Measurements from ENCODE around the gene KAT7. TPM values are rescaled to one million over a fixed set of nuclear protein-coding genes. Genes with fewer than 3 reads are reported as not detected.
A peak's percentile ranks its signal among the peaks of the same experiment; 100 is the strongest.

Gene KAT7
- total RNA-seq, 1 experiment from 2014 or later, result 38.2 TPM

DNA sequence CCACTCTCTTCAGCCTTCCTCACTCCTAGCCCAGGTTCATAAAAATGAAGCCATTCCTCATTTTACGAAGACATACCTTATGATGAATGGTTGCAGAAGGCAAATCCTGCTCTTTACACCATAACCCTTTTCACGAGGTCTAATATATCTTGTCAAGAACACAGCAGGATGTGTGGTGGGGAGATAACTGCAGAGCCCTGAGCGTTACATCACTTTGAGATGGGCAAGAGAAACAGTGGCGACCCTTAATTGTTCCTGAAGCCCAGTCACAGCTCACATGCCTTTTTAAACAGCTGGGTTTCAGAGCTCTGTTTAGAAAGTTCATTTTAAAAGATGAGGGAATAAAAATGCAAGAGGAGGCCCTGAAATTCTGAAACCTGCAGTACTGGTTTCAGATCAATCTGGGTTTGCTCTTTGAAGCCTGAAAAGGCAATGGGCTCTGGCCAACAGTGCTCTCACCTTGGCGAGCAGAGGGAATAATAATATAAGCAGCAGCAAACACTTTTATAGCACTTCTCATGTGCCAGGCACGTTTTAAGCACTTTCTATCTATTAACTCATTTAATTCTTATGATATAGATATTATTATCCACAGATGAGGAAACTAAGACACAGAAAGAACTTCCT, 27.4 kb upstream of the KAT7 start:
- DNase-seq (ENCODE audit: low read depth), result no peak

DNA sequence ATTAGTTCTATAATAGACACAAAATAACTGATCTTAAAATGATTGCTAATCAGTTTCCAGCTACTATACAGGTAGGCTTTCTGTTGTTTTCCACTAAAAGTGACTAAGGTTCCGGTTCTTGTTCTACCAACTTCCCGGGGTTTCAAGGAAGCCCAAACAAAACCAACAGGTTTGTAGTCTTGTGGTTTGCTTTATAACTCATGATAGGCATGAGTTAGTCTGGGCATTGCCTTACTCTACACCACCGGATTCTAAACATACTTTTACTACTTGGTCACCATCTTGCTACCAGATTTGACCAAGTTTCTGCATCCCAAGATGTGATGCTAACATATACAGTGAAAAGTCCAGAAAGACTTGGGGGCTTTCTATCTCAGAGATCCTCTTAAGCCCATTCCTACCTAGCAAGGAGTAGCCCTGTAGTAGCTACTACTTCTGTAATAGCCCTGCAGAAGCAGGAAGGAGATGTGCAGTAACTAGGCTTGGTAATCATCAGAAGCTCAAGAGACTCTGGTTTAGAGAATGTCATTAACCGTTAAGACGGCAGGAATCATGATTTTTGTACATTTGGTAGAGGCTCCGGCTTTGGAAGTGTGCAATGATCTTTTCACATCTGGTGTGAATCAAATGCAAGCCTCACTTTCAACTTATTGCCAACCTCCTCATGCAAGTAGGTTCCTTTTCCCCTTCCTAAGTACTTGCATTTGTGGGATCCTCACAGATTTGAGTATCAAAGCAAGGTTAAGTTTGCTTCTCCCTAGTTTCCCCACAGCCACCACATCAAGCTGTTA, 26.1 kb upstream of the KAT7 start:
- no peak for DNase-seq (ENCODE audit: low read depth)

DNA sequence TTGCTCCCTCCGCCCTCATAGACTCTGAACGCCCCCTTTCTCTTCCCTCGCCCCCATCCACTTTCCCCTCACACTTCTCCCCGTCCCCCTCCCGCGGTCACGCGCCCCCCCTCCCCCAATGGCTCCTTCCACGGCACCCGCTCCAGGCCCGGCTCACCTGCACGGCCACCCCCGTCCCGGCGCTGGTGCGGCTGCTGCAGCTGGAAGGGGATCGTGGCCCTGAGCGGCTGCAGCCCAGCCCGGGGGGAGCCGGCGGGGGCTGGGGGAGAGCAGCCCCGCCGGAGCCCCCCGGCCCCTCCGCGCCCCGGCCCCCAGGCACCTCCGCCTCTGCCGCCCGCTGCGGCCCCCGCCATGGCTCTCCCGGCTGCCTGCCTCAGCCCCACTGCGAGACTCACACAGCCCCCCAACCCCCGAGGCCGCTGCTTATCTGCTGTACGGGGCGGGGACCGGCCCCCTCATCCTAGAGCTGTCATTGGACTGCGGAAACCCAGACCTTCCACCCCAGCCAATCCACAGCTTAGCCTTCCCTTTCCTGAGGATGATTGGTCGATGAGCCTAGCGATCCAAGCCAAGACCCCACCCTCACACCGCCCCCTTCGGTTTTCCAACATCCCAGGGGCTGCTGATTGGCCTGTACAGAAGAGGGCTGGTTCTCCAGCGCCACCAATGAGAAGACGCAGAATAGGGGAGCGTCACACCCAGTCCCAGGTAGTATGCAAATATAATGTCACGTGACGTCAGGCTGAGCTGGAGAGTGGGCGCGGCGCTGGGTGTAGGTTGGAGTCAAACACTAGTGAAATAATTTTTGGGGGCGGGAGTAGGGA, 24.5 kb upstream of the KAT7 start, which contains the start of gene FAM117A:
Gene FAM117A, minus strand, starts transcription at position 397 of the 824 bp plus-strand sequence. Its CDS starts 44 bp downstream, at position 353.
- peak; percentile 97 for DNase-seq (ENCODE audit: low read depth)

GRCh38 chr17:49764559-49765180, 23.8 kb upstream of the KAT7 start:
- DNase-seq (ENCODE audit: low read depth), result no peak

DNA sequence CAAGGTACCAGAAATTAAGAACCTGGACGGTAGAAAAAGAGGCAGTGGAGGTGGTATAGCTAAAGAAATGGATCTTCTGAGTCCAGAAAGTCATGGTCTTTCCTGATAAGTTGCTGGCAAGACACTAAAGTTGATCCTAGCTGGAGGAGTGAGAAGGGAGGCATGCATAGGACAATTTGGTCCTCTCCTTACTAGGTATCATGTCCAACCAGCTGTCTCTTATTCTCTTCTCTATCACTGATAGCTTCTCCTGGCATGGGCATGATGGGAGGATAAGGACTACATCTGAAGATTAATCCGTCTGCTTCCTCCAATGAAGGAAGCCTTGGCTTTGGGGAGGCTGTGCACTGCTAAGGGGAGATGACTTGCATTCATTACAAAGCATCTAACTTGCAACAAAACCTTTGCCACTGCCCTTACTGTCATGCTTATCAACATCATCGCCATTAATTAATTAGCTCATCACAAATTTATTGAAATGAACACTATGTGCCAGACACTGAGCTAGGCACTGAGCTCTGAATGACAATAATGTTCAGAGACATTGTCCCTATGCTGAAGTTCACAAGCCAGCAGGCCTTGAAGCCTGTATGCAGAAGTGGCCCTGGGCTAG, 21.5 kb upstream of the KAT7 start:
- DNase-seq (ENCODE audit: low read depth), result no peak

DNA sequence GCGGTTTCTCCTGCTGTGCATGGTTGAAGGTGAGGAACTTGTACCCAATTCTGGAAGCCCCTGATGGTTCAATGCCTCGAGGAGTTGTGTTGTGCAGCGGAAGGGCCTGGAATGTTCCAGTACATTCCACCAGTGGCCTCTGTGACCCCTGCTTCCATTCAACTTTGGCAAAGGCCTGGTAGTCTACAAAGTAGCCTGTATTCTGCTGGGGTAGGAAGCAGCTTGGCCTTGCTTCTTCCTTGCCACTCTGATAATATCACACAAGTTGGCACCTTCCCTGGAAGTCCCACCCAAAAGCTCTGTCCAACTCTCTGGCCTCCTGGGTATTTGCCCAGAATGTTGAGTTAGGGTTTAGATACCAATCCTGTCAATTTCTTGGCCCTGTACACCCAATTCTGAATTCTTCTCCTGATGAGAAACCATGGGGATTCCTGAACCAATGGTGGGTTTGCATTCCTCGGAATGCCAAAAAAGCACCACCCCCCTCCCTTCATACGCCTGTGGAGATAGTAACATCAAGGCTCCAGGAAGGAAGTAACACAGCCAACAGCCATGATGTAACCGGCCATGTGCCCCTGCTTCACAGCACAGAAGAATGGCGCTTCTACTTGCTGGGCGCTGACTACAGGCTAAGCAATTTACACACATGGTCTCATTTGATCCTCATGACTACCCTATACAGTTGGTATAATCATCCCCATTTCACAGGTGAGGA, 12.8 kb upstream of the KAT7 start:
- no peak for DNase-seq (ENCODE audit: low read depth)

DNA sequence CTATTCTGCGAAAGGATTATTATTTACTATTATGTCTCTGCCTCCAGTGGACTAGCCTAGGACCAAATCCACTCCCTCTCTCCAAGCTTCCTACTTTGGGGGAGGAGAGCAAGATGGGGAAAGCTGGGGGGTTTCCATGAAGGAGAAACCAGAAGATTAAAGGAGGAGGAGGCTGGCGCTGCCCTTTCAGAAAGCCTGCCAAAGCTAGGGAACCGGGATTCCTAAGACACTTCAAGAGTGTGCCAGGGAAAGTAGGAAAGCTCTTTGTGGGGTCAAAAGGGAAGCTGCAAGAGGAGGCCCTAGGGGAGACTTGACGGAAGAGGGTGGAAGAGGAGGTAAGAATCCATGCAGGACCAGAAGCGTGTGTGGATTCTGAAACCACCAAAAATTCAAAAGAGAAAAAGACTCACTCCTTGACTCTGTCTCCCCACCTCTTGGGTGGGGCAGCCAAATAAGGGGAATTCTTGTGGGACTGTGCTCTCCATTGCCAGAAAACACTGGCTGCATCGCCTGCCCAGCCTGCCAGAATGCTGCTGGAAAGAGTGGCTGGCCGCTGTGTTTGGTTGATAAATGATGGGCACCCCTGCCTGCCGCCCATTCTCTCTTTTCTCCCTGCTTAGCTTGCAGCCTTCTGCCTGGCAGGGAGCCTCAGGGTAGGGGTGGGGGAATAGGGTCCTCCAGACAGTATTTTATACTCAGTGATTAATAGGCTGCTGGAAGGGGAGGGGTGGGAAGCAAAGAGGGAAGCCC, 11.8 kb upstream of the KAT7 start:
- no peak for DNase-seq (ENCODE audit: low read depth)

DNA sequence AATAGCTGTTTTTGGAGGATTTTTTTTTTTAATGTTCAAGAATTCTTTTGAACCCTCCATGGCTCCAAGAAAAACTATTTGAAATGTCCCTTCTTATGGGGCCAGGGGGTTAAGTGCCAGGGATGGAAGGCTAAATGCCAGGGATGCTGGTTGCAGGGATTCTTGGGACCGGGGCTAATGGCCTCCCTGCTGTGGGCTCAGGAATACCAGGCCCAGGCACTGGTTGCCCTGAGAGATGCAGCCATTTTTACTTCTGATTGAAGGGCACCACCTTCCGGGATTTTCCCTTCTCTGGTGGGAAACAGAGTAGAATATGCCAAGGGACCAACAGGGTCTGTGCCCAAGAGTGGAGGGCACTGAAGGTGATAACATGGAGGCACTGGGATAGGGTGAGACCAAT, 10.9 kb upstream of the KAT7 start:
- DNase-seq (ENCODE audit: low read depth), result no peak

DNA sequence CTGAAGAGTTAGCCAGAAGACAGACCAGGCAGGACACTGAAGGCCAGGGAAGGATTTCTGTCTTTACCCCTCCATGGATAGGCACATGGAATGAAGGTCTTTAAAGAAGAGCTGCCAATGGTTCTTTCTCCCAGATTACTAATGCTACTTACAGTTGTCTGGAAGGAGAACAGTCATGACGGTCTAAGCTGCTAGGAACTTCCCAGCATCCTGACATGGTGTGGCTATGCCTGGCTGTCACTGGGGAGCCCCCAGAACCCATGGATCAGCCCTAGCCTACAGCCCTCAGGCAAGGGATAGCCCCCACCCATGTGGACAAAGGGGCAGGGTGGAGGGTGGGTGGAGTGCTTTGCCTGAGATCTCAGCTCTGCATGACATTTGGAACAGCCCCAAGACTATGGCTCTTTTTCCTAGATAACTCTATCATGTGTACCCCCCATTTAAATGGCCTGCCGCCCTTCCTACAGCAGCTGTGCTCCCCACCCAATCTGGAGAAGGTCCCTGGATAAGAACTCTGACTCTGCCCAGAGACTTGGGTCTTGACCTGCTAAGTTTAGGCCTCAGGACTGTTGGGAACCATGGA, 9.2 kb upstream of the KAT7 start:
- DNase-seq (ENCODE audit: low read depth), result no peak

DNA sequence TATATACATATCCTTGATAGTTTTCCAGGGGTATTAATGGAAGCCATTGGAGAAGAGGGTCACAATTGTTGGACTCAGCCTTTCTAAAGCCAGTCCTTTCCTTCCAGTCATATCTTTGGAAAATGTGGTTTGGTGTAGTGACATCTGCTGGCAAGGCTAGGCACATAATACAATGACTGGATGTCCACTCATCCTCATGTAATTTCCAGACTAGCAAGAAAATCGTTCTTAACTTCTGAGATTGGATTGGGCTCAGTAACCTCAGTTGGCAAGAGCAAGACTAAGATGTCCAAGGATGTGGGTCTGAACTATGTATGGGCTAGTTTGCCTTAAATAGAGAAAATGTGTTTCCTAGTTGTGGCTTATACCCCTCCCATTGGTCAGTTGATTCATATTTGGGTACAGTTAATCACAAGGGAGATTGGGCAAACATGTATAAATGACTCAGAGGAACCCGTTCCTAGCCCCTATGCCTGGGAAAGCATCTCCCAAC, 8.7 kb upstream of the KAT7 start:
- DNase-seq (ENCODE audit: low read depth), result peak; percentile 96

DNA sequence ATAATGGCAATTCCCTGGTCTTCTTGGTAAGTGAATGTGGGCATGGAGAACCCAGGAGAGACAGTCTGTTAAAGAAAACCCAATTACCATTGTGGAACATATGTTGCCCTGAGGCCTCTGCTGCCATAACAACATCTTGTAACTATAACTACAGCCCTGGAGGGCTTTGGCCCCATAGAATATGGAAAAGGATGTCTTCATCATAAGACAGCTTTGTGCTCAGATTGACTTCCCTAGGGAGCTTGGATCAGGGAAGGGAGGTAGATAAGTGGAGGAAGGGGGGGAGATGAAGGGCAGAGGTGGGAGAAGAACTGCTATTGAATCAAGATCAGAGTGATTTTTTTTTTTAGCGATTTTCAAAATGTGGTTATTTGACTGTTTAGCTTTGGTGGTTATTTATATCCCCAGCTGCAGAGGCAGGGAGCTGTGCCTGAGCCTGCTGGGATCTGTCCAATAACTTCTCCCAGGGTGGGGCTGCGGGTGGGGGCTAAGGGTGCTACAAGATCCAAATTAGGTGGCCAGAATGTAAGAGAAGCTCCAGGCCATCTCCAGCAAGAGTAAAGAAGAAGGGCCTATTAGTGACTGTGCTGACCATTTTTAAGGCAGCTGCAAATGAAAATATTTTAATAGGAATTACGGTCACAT, 5.3 kb upstream of the KAT7 start:
- DNase-seq (ENCODE audit: low read depth), result peak; percentile 40

- no peak for DNase-seq (ENCODE audit: low read depth)
Measured at GRCh38 chr17:49783791-49784190, 4.7 kb upstream of the KAT7 start.

- DNase-seq (ENCODE audit: low read depth), result no peak
Measured at GRCh38 chr17:49784636-49785035, 3.8 kb upstream of the KAT7 start.

DNA sequence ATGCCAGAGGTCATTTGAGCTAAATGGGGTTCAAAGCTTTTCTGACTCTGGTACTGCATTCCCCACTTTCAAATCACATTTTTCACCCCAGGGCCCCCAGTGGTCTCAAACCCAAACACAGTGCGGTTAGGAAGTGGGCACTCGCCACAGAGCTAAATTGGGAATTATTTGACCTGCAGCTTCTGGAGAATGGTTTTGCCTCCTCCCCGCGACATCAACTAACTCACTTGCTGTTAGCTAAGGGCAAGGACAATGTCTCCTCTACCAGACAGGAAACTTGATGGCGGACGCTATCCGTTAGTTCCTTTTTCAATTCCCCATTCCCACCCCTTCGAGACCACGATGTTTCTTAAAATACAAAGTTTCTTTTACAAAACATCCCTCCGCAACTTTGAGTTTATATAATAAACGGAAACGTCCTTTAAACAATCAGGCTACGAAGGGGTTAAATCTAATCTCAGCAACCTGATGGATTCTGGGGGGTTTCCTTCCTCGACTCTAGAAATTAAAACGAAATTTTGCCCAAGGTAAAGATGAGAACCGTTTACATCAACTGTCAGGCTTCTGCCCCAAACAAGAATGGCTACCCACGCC, 500 bp upstream of the KAT7 start:
- no peak for DNase-seq (ENCODE audit: low read depth)

GRCh38 chr17:49789243-49789578, 730 bp downstream of the KAT7 start:
- DNase-seq (ENCODE audit: low read depth), result no peak

GRCh38 chr17:49793309-49793708, 4.8 kb downstream of the KAT7 start:
- no peak for DNase-seq (ENCODE audit: low read depth)

GRCh38 chr17:49795372-49795771, 6.9 kb downstream of the KAT7 start:
- no peak for DNase-seq (ENCODE audit: low read depth)

GRCh38 chr17:49798182-49798581, 9.7 kb downstream of the KAT7 start:
- no peak for DNase-seq (ENCODE audit: low read depth)

DNA sequence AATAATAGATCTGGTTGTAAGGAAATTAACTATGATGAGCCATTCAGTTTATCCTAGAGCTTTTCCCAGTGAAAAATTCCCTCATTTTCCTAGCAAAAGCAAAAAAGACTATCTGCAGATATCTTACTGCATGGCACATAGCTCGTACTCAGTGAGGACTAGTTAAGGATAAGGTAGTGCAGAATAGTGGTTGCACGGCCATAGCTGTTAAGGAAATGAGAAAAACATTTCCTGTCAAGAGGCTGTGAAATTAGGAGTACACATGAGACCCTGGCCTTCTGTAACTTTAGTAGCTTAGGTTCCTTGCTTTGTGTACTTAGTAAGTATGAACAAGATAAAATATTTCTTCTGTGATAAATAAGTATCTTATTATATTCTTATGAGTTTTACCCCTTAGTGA, 10.3 kb downstream of the KAT7 start:
- no peak for DNase-seq (ENCODE audit: low read depth)
